ENCODE results near the gene DPRX.

DPRX gene, protein sequence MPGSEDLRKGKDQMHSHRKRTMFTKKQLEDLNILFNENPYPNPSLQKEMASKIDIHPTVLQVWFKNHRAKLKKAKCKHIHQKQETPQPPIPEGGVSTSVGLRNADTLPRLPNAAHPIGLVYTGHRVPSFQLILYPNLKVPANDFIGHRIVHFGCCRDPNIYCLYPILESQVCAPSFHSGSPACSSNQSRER

DNA sequence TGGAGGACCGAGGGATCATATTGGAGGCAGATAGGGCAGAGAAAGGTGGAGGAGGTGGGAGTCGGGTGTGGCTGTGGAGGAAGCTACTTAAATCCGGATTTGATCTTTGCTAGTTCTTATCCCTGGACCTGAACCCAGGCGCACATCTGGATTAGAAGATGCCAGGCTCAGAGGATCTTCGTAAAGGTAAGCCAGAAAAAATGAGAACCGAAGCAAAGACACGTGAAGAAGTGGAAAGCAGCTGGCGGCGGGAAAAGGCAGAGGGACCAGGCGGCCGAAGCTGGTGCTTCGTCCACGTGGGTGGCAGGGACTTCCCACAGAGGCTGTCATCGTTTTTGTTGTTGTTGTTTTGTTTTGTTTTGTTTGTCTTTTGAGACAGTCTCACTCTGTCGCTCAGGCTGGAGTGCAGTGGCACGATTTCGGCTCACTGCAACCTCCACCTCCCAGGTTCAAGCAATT is at the start of gene DPRX:
Gene DPRX (plus strand): TSS at position 51 of the 459 bp plus-strand sequence. CDS start 108 bp downstream, at position 159.
- no peak for DNase-seq

DNA sequence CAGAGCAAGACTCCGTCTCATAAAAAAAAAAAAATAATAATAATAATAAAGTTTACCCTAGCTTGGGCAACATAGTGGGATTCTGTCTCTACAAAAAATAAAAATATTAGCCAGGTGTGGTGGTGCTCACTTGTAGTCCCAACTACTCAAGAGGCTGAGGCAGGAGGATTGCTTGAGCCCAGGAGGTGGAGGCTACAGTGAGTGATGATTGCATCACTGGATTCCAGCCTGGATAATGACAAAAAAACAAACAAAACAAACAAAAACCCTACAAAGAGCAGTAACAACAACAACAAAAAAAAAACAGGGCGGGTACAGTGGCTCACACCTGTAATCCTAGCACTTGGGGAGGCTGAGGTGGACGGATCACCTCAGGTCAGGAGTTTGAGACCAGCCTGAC is 48.6 kb upstream of the DPRX start:
- DNase-seq = no peak

DNA sequence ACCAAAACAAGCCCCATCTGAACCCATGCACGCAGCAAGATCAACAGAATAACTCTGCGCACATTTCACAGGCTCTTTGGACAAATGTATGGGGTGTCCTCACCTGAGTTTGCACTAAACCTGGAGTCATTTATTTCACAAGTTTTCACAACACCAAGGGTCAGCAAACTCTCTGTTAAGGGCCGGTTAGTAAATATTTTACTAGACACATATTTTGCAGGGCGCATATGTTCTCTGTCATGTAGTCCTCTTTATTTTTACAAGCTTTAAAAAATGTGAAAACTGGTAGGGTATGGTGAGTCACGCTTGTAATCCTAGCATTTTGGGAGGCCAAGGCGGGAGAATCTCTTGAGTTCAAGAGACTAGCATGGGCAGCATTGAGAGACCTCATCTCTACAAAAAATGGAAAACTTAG is 45.5 kb upstream of the DPRX start:
- DNase-seq = no peak

DNA sequence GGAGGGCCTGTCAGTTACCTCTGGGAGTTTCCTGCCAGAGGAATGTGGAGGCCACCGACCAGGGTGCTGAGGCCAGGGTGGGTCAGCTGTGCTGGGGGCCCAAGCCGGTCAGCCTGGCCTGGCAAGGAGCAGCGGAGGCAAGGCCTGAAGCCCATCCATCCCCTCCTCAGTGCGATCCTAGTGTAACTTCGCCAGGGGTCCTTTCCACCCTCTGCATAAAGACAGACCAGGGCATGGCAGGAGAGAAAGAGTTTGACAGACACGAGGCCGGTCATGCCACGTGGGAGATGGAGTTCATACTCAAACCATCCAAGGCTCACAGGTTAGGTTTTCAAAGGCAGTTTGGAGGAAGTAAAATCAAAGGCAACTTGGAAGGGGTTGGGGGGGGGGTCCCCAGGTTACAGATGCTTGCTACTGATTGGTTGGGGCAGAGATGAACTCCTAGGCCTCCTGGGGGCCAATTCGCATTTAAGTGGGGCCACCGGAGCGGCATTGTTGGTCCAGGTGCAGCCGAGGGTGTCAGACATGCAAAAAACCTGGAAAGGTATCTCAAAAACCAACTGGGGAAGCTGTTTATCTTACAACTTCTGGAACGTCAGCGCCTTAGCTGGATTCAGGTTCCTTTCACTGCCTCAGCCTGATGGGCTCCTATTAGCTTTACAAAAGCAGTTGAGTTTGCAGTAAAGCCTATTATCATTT is 36.8 kb upstream of the DPRX start:
- no peak for DNase-seq

DNA sequence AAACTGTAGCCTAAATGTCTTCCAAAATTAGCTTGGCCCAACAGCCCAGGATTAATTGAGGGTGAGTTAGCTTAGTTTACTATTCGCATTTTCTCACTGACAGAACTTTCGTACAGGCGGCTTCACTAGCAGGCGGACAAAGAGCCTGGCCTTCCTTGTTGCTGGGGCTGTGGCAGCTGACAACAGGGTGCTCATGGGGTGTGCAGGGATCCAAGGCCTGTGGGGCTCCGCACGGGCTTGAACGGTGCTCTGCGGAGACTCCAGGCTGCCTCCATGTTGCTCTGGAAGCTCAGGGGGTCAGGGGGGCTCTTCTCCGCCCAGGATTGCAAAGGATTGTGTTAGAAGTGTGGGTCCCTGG is 36.3 kb upstream of the DPRX start:
- no peak for DNase-seq

DNA sequence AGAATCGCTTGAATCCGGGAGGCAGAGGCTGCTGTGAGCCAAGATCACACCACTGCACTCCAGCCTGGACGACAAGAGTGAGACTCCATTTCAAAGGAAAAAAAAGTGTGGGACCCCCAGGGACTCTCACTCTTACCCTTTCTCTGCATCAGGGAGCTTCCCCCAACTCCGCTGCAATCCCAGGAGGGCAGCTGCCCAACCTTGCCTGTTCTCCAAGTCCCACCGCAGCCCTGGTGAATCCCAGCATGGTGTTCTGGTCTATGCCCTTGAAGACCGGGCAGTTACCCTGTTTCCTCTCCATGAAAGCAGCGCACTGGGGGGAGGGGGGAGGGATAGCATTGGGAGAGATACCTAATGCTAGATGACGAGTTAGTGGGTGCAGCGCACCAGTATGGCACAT is 35.7 kb upstream of the DPRX start:
- DNase-seq = no peak

DNA sequence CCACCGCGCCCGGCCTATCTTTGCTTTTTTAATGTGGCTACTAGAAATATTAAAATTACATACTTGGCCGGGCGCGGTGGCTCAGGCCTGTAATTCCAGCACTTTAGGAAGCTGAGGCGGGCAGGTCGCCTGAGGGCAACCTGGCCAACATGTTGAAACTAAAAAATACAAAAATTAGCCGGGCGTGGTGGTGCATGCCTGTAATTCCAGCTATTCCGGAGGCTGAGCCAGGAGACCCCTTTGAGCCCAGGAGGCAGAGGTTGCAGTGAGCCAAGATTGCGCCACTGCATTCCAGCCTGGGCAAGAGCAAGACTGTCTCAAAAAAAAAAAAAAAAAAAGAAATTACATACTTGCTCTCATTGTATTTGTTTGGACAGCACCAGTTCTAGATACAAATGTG is 34.8 kb upstream of the DPRX start:
- DNase-seq = no peak

DNA sequence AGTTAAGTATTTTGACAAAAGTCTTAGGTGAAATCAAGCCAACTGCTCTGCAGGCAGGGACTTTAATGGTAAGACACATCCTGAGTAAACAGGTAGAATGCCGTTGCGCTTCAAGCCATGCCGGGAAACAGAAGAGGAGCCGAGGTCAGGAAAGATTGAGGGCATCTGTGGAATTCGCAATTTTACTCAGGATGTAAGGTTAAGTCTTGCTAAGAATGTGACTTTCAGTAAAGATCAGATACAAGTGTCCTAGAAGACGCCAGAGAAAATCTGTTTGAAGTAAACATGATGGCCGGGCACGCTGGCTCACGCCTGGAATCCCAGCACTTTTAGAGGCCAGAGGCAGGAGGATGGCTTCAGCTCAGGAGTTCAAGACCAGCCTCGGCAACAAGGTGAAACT is 33.4 kb upstream of the DPRX start:
- DNase-seq = no peak

DNA sequence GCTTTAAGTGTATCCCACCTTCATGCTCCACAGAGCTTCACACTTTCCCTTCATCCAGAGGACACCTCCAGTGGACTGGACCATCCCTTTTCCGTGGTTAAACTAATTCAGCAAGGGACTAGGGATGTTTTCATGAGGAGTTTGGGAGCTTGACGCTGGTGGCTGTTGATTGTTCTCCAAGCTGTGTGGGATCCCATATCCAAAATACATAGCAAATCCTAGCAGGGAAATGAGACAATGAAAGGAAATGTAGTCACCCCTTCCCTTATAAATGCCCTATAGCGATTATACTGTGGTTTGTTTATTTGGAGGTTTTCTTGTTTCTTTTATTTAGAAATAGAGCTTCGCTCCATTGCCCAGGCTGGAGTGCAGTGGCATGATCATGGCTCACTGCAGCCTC is 31.6 kb upstream of the DPRX start:
- no peak for DNase-seq

DNA sequence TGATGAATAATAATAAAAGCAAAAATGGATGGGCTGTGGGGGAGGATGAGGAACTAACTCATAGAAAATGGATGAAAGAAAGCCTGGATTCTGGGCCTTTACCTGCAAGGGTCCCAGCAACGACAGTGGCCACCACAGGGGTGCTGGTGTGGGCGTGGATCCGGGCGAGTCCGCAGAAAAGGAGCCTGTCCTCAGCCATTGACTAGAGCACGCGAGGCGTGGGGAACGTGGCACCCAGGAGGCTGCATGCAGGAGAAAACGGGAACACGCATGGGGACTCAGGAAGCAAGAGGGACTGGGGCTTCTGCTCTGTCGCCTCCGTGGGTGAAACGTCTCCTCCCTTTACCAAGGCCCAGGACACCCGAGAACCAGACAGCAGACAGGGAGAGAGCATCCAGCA is 25.8 kb upstream of the DPRX start:
- no peak for DNase-seq

DNA sequence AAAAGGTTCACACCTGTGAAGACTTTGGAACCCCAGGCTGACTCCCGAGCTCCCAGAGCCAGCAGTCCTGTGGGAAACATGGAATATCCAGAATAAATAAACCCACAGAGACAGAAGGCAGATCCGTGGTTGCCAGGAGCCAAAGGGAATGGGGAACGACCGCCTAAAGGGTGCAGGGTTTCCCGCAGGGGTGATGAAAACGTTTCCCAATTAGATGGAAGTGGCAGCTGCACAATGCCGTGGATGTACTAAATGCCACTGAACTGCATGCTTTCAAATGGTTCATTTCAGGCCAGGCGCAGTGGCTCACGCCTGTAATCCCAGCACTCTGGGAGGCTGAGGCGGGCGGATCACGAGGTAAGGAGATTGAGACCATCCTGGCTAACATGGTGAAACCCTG is 23.4 kb upstream of the DPRX start:
- DNase-seq = no peak

DNA sequence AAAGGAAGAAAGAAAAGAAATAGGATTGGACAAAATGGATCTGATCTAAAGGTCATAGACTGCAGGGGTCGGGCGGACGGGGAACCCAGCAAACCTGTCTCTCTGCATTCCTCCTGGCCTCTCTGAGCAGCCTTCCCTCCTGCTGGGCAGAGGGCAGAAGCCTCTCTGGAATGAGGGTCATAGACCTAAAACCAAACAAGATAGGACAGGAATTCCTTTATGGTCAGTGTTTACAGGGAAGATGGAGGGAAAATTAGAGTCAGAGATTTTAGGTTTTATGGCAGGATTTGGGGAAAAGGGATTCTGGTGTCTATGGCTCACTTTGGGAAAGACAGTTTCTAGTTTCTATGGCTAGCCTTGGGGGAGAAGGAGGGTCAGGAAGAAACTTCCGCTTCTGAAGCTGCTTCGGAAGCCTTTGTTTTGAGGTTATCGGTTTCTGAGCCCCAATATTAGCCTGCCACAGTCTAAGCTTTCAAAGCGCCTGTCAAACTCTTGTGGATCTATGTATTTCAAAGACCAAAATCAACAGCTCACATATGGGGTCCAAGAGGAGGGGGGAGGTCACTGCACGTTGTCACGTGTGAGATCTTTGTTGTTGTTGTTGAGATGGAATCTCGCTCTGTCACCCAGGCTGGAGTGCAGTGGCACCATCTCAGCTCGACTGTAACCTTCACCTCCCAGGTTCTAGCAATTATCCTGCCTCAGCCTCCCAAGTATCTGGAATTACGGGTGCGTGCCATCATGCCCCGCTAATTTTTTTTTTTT is 18.9 kb upstream of the DPRX start:
- DNase-seq = no peak

DNA sequence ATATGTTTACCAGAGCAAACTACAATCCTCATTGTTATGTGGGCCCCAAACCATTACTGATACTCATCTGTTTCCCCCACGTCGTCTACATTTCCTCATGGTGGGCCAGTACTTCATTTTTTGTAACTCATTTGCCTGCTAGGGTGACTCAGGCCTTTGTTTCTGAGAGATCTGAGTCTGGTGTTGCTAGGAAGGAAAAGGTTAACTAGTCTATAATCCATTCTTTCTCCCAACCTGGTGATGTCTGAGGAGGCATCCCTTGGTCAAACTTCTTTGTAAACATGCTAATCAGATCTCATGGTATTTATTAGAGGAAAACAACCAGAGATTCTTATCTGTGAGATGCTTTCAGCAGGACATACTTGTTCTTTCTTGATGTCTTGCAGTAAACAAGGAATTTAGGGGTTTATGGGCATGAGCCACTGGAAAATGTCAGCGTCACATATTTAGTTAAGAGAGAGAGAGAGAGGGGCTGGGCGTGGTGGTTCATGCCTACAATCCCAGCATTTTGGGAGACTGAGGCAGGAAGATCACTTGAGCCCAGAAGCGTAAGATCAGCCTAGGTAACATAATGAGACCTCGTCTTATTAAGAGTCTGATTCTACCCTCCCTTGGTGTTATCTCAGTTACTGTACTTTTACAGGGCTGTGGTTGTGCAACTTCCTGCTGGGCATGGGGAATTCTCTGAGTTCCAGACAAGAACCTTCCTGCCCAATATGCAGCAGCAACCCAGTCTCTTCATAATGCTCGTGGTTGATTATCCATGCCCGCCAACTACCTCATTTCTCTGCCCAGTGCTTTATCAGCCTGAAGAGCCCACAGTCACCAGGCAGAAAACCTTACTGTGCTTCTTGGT is 9.7 kb upstream of the DPRX start:
- no peak for DNase-seq

DNA sequence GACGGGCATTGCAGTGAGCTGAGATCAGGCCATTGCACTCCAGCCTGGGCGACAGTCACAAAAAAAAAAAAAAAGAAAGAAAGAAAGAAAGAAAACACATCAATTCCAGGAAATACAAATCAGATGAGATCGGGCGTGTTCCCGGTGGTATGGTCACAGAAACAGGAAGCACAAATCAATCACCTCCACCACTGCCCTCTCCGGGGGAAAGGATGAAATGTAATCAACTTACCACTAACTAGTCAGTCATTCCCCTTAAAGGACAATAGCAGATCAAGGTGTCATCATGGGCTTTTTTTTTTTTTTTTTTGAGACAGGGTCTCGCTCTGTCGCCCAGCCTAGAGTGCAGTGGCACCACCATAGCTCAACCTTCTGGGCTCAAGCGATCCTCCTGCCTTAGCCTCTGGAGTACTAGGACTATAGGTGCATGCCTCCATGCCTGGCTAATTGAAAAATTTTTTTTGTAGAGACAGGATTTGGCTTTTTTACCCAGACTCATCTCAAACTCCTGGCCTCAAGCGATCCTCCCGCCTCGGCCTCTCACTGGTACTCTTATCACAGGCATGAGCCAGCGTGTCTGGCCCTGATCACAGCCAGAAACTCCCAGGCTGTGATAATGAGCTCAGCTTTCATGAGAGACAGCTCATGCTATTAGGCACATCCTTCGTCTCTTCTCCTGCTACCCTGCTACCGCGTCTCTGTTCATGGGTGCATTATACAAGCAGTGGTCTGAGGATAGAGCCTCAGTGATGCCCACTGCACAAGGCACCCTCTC is 6.8 kb upstream of the DPRX start:
- DNase-seq = no peak

DNA sequence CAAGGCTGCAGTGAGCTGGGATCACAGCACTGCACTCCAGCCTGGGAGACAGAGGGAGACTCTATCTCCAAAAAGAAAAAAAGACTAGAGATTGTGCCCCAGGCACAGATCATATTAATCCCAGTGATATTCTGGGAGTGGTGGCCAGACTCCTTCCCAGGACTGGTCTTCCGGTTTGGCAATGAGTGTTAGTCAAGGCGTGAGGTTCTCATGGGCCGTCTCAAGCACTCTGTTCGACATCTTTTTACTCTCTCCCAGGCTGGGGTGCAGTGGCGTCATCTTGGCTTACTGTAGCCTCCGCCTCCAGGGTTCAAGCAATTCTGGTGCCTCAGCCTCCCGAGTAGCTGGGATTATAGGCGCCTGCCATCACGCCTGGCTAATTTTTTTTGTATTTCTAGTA is 5.3 kb upstream of the DPRX start:
- DNase-seq = no peak

DNA sequence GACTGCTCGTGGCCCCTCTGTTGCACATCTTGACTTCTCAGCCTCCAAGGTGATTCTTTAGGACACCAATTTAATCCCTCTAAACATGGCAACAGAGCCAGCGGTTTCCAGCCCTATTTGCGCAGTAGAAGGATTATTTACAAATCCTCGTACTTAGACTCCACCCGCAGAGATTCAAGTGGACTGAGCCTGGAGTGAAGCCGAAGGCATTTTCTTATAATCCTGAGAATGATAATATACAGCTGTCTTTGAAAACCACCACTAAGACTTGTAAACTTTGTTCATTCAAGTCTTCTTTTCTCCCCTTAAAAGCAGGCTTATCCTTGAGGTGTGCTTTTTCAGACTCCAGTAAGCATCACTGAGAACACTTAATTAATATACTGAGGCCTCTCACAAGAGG is 4.8 kb upstream of the DPRX start:
- DNase-seq = no peak

DNA sequence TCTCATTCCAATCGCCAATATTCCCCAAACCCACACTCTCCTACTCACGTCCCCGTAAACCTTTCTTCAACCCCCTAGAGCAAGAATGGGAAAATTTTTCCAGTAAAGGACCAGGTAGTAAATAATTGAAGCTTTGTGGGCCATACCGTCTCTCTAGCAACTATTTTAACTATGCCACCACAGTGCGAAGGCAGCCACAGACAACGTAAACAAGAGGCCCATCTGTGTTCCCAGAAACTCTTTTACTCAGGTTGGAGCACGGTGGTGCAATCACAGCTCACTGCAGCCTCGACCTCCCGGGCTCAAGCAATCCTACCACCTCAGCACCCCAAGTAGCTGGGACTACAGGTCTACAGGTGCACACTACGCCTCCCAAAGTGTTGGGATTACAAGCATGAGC is 3.0 kb downstream of the DPRX start:
- no peak for DNase-seq

DNA sequence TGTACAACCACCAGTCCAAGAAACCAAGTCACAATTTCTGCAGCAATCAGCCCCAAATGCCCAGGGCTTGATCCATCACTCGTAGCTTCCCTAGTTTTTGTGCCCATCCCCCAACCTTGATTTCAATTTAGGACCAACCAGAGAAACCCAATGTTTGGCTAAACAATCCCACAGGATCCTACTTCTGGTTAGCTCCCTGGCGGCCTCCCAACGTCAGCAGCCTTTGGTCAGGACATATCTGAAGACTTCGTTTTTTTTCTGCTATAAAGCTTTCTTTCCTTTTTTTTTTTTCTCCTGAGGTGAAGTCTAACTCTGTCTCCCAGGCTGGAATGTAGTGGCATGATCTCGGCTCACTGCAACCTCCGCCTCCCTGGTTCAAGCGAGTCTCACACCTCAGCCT is 7.7 kb downstream of the DPRX start:
- no peak for DNase-seq

DNA sequence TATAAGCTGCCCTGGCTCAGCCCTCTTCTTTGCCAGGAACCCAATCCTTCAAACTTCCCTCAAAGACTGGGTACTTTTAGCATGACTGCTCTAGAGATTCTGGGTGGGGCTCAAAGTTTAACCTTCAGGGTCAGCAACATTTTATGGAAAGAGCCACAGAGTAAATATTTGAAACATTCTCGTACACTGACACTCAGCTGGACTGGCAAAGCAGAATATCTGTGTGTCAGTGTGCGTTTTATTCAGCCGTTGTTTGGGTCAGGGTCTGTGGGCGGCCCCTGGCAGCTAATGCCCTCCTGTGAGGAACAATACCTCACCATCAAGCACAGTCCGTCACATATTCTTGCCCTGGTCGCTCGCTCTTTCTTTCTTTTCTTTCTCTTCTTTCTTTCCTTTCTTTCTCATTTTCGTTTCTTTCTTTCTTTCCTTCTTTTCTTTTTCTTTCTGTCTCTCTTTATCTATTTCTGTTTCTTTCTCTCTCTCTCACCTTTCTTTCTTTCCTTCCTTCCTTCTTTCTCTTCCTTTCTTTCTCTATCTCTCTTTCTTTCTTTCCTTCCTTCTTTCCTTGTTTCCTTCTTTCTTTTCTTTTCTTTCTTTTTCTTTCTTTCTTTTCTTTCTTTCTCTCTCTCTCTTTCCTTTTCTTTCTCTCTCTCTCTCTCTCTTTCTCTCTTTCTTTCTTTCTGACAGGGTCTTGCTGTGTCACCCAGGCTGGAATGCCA is 10.7 kb downstream of the DPRX start:
- no peak for DNase-seq

DNA sequence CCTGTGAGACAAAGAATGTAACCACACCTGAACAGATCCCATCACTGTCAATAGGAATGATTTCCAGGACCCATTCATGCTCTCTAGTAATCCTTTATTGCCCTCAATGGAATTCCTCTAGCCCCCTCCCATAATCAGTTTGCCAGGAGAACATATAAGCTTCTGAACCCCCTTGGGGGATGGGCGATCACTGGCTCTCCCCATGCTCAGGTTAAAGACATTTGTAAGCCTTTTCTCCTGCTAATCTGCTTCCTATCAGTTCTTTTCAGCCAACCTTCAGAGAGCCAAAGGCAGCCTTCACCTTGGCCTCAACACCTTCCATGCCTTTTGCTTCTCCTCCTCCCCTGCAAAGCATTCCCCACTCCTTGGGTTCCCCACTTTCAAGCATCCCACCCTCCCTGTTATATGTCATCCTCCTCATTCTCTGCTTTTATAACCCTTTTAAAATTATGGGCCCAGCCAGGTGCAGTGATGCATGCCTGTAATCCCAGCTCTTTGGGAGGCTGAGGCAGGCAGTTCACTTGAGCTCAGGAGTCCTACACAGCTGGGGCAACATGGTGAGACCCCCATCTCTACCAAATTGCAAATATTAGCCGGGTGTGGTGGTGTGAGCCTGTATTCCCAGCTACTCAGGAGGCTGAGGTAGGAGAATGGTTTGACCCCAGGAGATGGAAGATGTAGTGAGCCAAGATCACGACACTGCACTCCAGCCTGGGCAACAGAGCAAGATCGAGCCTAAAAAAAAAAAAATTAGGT is 12.4 kb downstream of the DPRX start:
- DNase-seq = no peak

DNA sequence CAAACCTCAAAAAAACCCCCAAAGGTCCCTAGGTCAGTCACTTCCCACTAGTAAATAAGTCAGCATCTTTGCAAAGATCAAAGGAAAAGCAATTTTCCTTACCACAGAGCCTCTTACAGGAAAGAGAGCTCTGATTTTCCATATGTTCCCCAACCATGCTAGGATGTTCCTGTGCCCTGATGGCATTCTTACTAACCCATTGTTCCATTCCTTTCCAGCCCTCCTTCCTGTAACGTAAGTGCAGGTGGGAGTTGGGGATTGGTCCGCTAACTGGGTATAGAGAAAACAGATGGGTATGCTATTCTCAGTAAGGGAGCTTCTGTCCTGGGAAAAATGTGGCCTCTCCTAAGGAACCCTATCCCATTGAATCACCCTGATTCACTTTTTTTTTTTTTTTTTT is 14.3 kb downstream of the DPRX start:
- no peak for DNase-seq

Measured in NCI-H526 treated with DMSO at 0.1 percent for 48 hours (cell line).